NT2/D1 (cell line): ENCODE data around the gene TRAPPC8.

Experiments
- DNase-seq: peaks from one replicate; pipeline ENCODE4 v3.0.0-alpha.2; 2011; ENCODE audit warnings: low read depth, low spot score
- H3K27me3 ChIP-seq: 2 replicates; pipeline ENCODE4 v1.6.0; 2011; ENCODE audit warnings: mild to moderate bottlenecking; ENCODE audit not compliant: insufficient read length, insufficient read depth
- H3K36me3 ChIP-seq: 2 replicates; pipeline ENCODE4 v1.6.1; 2011; ENCODE audit warnings: mild to moderate bottlenecking, low read length, mixed read lengths; ENCODE audit not compliant: insufficient read depth, insufficient read length
- H3K4me1 ChIP-seq: 2 replicates; pipeline ENCODE4 v1.5.1; 2011; ENCODE audit not compliant: insufficient read depth, insufficient read length
- H3K4me3 ChIP-seq: 2 replicates; pipeline ENCODE4 v1.5.1; 2011; ENCODE audit warnings: low read depth; ENCODE audit not compliant: insufficient read length
- H3K9ac ChIP-seq: 2 replicates; pipeline ENCODE4 v1.6.0; 2011; ENCODE audit warnings: low read depth; ENCODE audit not compliant: insufficient read length
- H3K9me3 ChIP-seq: 2 replicates; pipeline ENCODE4 v1.5.1; 2011; ENCODE audit warnings: mild to moderate bottlenecking, low read length; ENCODE audit not compliant: insufficient read depth
- SUZ12 ChIP-seq: IDR thresholded peaks from 2 replicates; pipeline ENCODE4 v1.6.1; 2011; ENCODE audit not compliant: insufficient read length, insufficient read depth; ENCODE audit errors: extremely low read depth
- YY1 ChIP-seq: IDR thresholded peaks from 2 replicates; pipeline ENCODE4 v1.6.1; 2011; ENCODE audit not compliant: insufficient read length, insufficient read depth
- ZNF274 ChIP-seq: IDR thresholded peaks from 2 replicates; pipeline ENCODE4 v1.6.1; 2011; ENCODE audit warnings: mild to moderate bottlenecking, low read depth, low read length

The TRAPPC8 gene

GRCh38 chr18:31978616-31979015 is 35.7 kb upstream of the TRAPPC8 start:
- Histone ChIP-seq H3K9ac (no peak overlapping the region), H3K27me3 (no peaks in the 10 kb centered on the region), H3K4me1 (no peaks in the 10 kb centered on the region), H3K4me3 (no peak overlapping the region), H3K9me3 (peaks cover 40% of the 10 kb centered on the region), H3K36me3 (no peaks in the 10 kb centered on the region)
- no peak for DNase-seq
- TF ChIP-seq SUZ12 (no peak), YY1 (no peak), ZNF274 (no peak)

GRCh38 chr18:31977270-31977872 is 34.4 kb upstream of the TRAPPC8 start:
- TF ChIP-seq YY1 (no peak), SUZ12 (no peak), ZNF274 (no peak)
- Histone ChIP-seq H3K36me3 (no peaks in the 10 kb centered on the region), H3K27me3 (no peaks in the 10 kb centered on the region), H3K9me3 (peaks cover 52% of the 10 kb centered on the region), H3K4me3 (no peak overlapping the region), H3K4me1 (no peaks in the 10 kb centered on the region), H3K9ac (no peak overlapping the region)
- DNase-seq, result peak; percentile 55

GRCh38 chr18:31976242-31976641 is 33.3 kb upstream of the TRAPPC8 start:
- Histone ChIP-seq H3K9ac (no peak overlapping the region), H3K9me3 (peaks cover 55% of the 10 kb centered on the region), H3K27me3 (no peaks in the 10 kb centered on the region), H3K36me3 (no peaks in the 10 kb centered on the region), H3K4me3 (no peak overlapping the region), H3K4me1 (no peaks in the 10 kb centered on the region)
- TF ChIP-seq YY1, result no peak
- DNase-seq, result no peak

GRCh38 chr18:31973929-31974546 is 31.1 kb upstream of the TRAPPC8 start:
- Histone ChIP-seq H3K27me3 (no peaks in the 10 kb centered on the region), H3K9ac (no peak overlapping the region), H3K9me3 (peaks cover 50% of the 10 kb centered on the region), H3K36me3 (no peaks in the 10 kb centered on the region), H3K4me3 (no peak overlapping the region), H3K4me1 (no peaks in the 10 kb centered on the region)
- no peak for DNase-seq
- no peak for TF ChIP-seq ZNF274
- TF ChIP-seq SUZ12, result no peak
- no peak for TF ChIP-seq YY1

- Histone ChIP-seq H3K4me3 (no peak overlapping the region), H3K9ac (no peak overlapping the region), H3K36me3 (no peaks in the 10 kb centered on the region), H3K9me3 (peaks cover 28% of the 10 kb centered on the region), H3K27me3 (no peaks in the 10 kb centered on the region), H3K4me1 (no peaks in the 10 kb centered on the region)
- no peak for TF ChIP-seq SUZ12
- no peak for TF ChIP-seq YY1
- TF ChIP-seq ZNF274, result no peak
- DNase-seq, result no peak
These were observed 27.7 kb upstream of the TRAPPC8 start for GRCh38 chr18:31970617-31971016.

- no peak for DNase-seq
- H3K9ac ChIP-seq, result no peak overlapping the region
- no peak overlapping the region for H3K4me3 ChIP-seq
- H3K27me3 ChIP-seq, result no peaks in the 10 kb centered on the region
- no peaks in the 10 kb centered on the region for H3K4me1 ChIP-seq
- H3K9me3 ChIP-seq, result no peaks in the 10 kb centered on the region
- H3K36me3 ChIP-seq, result no peaks in the 10 kb centered on the region
- TF ChIP-seq SUZ12 (no peak), YY1 (no peak), ZNF274 (no peak)
These were observed 22.5 kb upstream of the TRAPPC8 start for GRCh38 chr18:31965316-31965970.

- Histone ChIP-seq H3K4me3 (no peak overlapping the region), H3K4me1 (no peaks in the 10 kb centered on the region), H3K9me3 (no peaks in the 10 kb centered on the region), H3K36me3 (no peaks in the 10 kb centered on the region), H3K9ac (no peak overlapping the region), H3K27me3 (no peaks in the 10 kb centered on the region)
- DNase-seq, result no peak
- TF ChIP-seq ZNF274 (no peak), SUZ12 (no peak), YY1 (no peak)
These were observed 14.8 kb upstream of the TRAPPC8 start for GRCh38 chr18:31957728-31958127.
